Activated CD4-positive, alpha-beta T cell treated with anti-CD3 and anti-CD28 coated beads, Interleukin-2, Interleukin-6, amounts not matched to agents 100 ng/mL and 50 ng/mL, durations not matched to agents 16 hours and 8 hours (primary cell): ENCODE data around the gene CR1.
"Not testable (repeated sequence)": the region's sequence is repeated elsewhere in the genome, so short reads cannot be mapped to it uniquely, and the experiment has no call there.

Experiments used
- DNase-seq: peaks from one replicate; pipeline ENCODE4 v3.0.0-alpha.2; 2020

The CR1 gene

GRCh38 chr1:207594095-207594494, 98.1 kb downstream of the CR1 start:
- not testable (repeated sequence) for DNase-seq

DNA sequence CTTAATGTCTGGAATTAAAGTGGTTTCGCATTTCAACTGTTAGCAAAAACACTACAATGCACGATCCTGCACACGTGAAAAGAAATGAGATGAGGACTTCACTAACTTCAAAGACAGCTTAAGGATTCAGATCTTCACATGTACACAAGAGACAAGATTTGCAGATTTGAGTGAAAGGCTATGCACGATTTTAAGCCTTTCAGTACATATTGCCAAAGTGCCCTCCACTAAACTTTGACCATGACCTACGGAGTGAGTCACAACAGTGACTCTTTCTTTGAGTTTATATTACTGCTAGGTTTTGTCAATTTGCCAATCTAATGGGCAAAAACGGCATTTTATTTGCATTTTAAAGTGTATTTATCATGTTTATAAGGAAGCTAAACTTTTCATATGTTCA, 107.8 kb downstream of the CR1 start:
- DNase-seq: no peak

DNA sequence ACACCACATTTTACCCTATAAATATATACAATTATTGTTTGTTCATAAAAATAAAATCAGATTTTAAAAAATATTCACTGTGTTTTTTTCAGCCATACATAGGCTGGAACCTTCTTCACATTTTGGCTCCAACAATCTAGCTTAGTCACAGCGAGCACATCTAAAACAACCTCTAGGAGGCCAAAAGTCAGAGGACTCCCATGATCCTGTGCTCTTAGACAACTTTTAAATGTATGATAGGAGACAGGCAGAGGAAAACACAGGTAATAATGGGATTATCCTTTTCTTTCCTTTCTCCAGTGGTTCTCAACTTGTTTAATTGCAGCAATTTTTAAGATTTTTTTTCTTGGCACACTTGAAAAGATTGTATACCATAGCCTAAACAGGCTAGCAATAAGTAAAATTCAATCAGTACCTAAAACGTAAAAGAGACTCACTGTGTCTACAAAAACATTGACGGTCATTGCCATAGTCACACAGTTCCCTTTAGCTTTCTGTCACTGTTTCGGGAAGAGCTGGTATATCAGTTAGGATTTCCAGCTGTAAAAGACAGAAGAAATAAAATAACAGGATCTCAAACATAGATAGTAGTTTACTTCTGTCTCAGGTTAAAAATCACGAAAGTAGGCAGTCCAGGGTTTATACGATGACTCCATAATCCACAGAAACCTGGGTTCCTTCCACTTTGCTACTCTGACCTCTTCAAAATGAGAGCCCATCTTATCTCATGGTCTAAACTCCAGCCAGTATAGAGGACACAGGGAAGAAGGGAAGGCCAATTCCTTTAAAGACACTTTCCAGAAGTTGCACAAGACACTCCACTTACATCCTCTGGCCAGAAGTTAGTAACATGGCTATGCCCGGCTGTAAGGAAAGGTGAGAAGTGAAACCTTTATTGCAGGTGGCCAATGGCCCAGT, 109.7 kb downstream of the CR1 start:
- no peak for DNase-seq

DNA sequence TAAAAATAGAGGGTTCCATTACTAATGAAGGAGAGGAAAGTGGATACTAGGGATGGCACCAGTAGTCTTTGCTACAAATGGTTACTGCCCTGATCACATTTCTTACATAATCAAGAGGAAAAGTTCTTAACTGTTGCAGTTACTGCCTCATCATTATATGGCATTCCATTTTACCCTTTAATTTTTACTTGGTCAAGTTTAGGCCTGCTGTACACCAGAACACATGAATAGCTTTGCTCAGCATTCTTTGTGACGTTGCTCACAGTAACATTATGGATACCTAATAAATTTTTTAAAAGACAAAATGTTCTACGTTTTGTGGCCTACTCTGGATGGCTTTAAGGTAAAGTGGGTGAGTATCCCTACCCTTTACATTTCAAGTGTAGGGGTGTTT, 110.4 kb downstream of the CR1 start:
- DNase-seq: no peak

- no peak for DNase-seq
Measured at GRCh38 chr1:207612762-207613161, 116.8 kb downstream of the CR1 start.

GRCh38 chr1:207619871-207620542, 124.0 kb downstream of the CR1 start:
- peak; percentile 46 for DNase-seq

- no peak for DNase-seq
Measured at GRCh38 chr1:207620543-207620893, 124.6 kb downstream of the CR1 start.

DNA sequence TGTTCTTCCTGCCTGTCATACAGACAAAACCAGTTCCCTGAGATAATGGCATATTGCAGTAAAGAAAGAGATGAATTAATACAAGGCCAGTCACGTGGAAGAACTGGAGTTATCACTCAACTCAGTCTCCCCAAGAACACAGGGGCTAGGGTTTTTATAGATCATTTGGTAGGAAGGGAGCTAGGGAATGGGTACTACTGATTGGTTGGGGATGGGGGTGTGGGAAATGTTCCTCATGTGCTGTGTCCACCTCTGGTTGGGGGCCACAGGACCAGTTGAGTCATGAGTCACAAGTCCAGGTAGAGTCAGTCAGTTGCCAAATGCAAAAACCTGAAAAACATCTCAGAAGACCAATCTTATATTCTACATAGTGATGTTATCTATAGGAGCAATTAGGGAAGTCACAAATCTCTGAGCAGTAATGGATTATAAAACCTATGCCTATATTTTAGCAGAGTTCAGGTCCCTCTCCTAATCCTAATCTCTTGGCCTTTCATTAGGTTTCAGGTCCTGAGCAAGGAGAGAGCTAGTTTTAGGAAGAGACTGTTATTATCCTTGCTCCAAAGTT, 129.6 kb downstream of the CR1 start:
- DNase-seq: not testable (repeated sequence)

DNA sequence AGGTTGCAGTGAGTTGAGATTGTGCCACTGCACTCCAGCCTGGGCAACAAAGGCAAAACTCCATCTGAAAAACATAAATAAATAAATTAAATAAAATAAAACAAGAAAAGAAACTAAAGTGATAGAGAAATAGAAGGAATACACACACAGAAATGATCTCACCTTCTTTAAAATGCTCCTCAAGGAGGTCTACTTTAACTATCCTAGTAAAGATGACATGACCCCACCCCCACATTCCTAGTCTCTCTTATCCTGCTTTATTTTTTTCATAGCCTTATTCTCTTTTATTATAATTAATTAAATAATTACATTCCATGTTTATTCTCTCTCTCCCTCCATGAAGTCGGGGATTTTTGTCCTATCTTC, 131.0 kb downstream of the CR1 start:
- DNase-seq: no peak

GRCh38 chr1:207627496-207627895, 131.5 kb downstream of the CR1 start:
- no peak for DNase-seq

DNA sequence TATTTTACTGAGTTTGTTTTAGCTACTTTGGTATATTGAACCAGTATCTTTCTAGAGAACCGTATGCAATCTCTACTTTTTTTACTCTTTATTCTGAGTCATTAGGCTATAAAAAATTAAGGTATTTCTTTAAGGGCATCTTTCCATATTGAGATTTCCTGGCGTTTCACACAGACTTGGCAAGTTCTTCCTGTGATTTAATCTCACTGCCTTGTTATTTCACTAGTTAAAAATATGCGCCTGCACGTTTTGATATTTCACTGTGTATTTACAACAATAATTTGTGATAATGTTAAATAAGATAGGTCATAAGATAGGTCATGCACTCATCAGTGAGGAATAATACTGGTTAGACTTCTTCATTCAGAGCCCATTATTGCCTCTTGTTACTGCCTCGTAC, 132.8 kb downstream of the CR1 start:
- DNase-seq: no peak

GRCh38 chr1:207631137-207631536, 135.2 kb downstream of the CR1 start:
- no peak for DNase-seq

- no peak for DNase-seq
Measured at GRCh38 chr1:207633226-207633625, 137.3 kb downstream of the CR1 start.

DNA sequence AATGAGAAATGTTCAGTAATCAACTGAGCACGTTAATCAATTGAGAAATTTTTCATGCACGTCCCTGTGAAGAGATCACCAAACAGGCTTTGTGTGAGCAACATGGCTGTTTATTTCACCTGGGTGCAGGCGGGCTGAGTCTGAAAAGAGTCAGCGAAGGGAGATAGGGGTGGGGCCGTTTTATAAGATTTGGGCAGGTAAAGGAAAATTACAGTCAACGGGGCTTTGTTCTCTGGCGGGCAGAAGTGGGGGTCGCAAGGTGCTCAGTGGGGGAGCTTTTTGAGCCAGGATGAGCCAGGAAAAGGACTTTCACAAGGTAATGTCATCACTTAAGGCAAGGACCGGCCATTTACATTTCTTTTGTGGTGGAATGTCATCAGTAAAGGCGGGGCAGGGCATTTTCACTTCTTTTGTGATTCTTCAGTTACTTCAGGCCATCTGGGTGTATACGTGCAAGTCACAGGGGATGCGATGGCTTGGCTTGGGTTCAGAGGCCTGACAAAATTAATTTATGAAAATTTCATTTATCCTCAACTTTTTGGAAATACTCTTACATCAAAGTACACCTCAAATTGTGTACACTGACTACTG, 137.8 kb downstream of the CR1 start:
- not testable (repeated sequence) for DNase-seq

GRCh38 chr1:207634293-207634692, 138.3 kb downstream of the CR1 start:
- not testable (repeated sequence) for DNase-seq

DNA sequence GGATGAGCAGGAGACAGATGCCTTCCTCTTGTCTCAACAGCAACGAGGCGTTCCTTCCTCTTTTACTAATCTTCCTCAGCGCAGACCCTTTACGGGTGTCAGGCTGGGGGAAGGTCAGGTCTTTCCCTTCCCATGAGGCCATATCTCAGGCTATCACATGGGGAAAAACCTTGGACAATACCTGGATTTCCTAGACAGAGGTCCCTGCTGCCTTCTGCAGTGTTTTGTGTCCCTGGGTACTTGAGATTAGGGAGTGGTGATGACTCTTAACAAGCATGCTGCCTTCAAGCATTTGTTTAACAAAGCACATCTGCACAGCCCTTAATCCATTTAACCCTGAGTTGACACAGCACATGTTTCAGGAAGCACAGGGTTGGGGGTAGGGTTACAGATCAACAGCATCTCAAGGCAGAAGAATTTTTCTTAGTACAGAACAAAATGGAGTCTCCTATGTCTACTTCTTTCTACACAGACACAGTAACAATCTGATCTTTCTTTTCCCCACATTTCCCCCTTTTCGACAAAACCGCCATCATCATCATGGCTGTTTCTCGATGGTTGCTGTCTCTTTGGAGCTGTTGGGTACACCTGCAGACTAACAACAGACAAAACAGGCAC, 139.7 kb downstream of the CR1 start:
- DNase-seq: not testable (repeated sequence)

DNA sequence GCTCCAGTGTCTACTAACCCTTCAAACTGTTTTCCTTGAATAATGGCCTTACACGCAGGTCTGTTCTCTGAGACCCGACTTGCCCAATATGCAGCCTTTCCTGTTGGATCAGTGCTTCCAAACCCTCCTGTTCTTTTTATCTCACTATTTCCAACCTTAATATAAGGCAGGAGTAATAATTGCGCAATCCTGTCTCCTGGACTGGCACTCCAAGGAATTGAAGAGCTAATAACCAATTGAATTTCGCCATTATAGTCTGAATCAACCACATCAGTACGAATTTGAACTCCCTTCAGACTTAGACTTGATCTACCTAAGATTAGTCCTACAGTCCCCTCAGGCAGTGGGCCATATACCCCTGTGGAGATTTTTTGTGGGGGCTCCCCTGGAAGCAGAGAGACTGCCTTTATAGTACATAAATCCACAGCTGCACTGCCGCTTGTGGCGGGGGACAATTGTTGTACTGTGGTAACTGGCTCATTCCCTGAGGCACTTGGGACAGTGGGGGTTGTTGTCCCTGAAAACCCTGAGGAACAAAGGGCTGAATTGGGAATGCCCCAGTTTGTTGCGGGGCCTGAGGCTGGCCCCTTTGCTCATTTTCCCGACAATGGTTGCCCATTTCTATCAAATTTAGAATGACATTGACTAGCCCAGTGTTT, 142.7 kb downstream of the CR1 start:
- DNase-seq: not testable (repeated sequence)

- DNase-seq: not testable (repeated sequence)
Measured at GRCh38 chr1:207639362-207639761, 143.4 kb downstream of the CR1 start.

- DNase-seq: no peak
Measured at GRCh38 chr1:207644166-207644851, 148.4 kb downstream of the CR1 start.

DNA sequence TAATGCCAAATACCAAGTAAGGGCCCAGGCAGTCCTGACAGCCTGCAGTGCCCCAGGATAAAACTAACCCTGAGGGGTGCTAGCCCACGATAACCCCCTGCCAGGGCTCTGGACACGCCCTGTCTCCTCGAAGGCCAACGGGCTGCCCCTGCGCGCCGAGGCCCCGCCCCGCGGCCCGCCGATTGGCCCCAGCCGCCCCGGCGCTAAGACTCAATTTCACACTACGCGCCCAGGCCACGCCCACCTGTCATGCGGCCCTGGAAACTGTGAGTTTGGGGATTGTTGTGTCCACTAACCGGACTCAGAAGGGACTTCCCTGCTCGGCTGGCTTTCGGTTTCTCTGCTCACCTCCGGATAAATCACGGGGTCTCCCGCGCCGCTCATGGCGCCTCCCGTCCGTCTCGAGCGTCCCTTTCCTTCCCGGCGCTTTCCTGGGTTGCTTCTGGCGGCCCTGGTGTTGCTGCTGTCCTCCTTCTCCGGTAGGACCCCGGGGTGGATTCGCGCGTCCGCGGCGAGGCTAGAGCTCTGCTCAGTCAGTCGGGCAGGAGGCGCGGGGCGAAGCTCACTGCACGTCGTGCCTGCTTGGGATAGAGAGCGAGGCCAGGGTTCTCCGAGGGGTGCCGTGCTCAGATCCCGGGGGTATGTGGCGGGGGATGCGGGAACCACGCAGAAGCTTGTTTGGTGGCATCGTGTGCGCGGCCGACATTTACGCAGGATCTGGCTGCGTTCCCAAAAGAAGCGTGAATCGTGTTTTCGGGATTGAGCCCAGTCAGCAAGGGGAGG, 149.1 kb downstream of the CR1 start, which contains the start of gene CR1L:
CR1L (plus strand) TSS at position 282 of the 783 bp plus-strand sequence; CDS start at position 383, 101 bp downstream.
- peak; percentile 73 for DNase-seq

- no peak for DNase-seq
Measured at GRCh38 chr1:207645635-207646081, 149.7 kb downstream of the CR1 start.
